HG02642 (cell line): ENCODE data around the gene CAPN9.

Experiments
- ATAC-seq: cut with Tn5 transposase; IDR thresholded peaks from one replicate; pipeline ENCODE4 v1.9.1; 2021; ENCODE audit warnings: mild to moderate bottlenecking; ENCODE audit not compliant: unreplicated experiment, poor library complexity

The CAPN9 gene

GRCh38 chr1:230792691-230793462 is 45.7 kb downstream of the CAPN9 start:
- ATAC-seq, result no peak

- no peak for ATAC-seq
Measured at GRCh38 chr1:230793463-230793745, 46.2 kb downstream of the CAPN9 start.

GRCh38 chr1:230794431-230794830 is 47.2 kb downstream of the CAPN9 start:
- ATAC-seq, result no peak

GRCh38 chr1:230794871-230795605 is 47.9 kb downstream of the CAPN9 start:
- no peak for ATAC-seq

- no peak for ATAC-seq
Measured at GRCh38 chr1:230796626-230797025, 49.4 kb downstream of the CAPN9 start.

GRCh38 chr1:230797376-230797920 is 50.3 kb downstream of the CAPN9 start:
- no peak for ATAC-seq

- no peak for ATAC-seq
Measured at GRCh38 chr1:230797942-230798365, 50.8 kb downstream of the CAPN9 start.

- ATAC-seq, result no peak
Measured at GRCh38 chr1:230798491-230798890, 51.3 kb downstream of the CAPN9 start.

GRCh38 chr1:230800891-230801840 is 54.0 kb downstream of the CAPN9 start:
- ATAC-seq, result no peak

- ATAC-seq, result no peak
Measured at GRCh38 chr1:230804396-230804795, 57.2 kb downstream of the CAPN9 start.

GRCh38 chr1:230806552-230806951 is 59.4 kb downstream of the CAPN9 start:
- no peak for ATAC-seq

GRCh38 chr1:230807029-230807428 is 59.8 kb downstream of the CAPN9 start:
- no peak for ATAC-seq

- no peak for ATAC-seq
Measured at GRCh38 chr1:230807561-230808280, 60.5 kb downstream of the CAPN9 start.

GRCh38 chr1:230808281-230808872 is 61.2 kb downstream of the CAPN9 start:
- ATAC-seq, result no peak

- no peak for ATAC-seq
Measured at GRCh38 chr1:230809256-230809990, 62.2 kb downstream of the CAPN9 start.

GRCh38 chr1:230812568-230812967 is 65.4 kb downstream of the CAPN9 start:
- ATAC-seq, result no peak

- no peak for ATAC-seq
Measured at GRCh38 chr1:230814949-230815692, 67.9 kb downstream of the CAPN9 start.

- ATAC-seq, result no peak
Measured at GRCh38 chr1:230816018-230816417, 68.8 kb downstream of the CAPN9 start.
